Trophoblast cell (in vitro differentiated cells and primary cell): ENCODE data around the gene DNMT1.

Source experiments
- DNase-seq, 2 donors: peaks; one replicate each; pipeline ENCODE4 v3.0.0-alpha.2; 2016
- H2AFZ ChIP-seq: 2 replicates; pipeline ENCODE4 v1.6.1; 2013; ENCODE audit warnings: low read length, moderate library complexity, mild to moderate bottlenecking; ENCODE audit not compliant: insufficient read depth, poor library complexity
- H2AK5ac ChIP-seq: 2 replicates; pipeline ENCODE4 v1.6.1; 2013; ENCODE audit warnings: mild to moderate bottlenecking, low read length
- H2BK120ac ChIP-seq: 2 replicates; pipeline ENCODE4 v1.6.1; 2013; ENCODE audit warnings: low read length, mild to moderate bottlenecking, moderate library complexity; ENCODE audit not compliant: insufficient read depth, poor library complexity
- H2BK12ac ChIP-seq: 2 replicates; pipeline ENCODE4 v1.6.1; 2013; ENCODE audit warnings: mild to moderate bottlenecking, low read length, moderate library complexity
- H2BK5ac ChIP-seq: 2 replicates; pipeline ENCODE4 v1.6.1; 2013; ENCODE audit warnings: low read length, low read depth, moderate library complexity, mild to moderate bottlenecking; ENCODE audit not compliant: poor library complexity
- H3K14ac ChIP-seq: 2 replicates; pipeline ENCODE4 v1.6.1; 2013; ENCODE audit warnings: mild to moderate bottlenecking, low read length
- H3K18ac ChIP-seq: 2 replicates; pipeline ENCODE4 v1.6.1; 2013; ENCODE audit warnings: mild to moderate bottlenecking, low read length
- H3K23ac ChIP-seq: 2 replicates; pipeline ENCODE4 v1.6.1; 2013; ENCODE audit warnings: low read length
- H3K27ac ChIP-seq: 2 replicates; pipeline ENCODE4 v1.5.1; 2013; ENCODE audit warnings: low read depth, mild to moderate bottlenecking, inconsistent platforms, low read length, moderate library complexity
- H3K27me3 ChIP-seq: 2 replicates; pipeline ENCODE4 v1.6.1; 2013; ENCODE audit warnings: inconsistent platforms, mild to moderate bottlenecking, low read length, moderate library complexity; ENCODE audit not compliant: insufficient read depth
- H3K36me3 ChIP-seq, 2 experiments: 1 replicate in 1 of 2; 2 replicates in 1 of 2; pipeline ENCODE4 v1.6.1; 2013; ENCODE audit warnings: low read length in 2 of 2, mild to moderate bottlenecking in 2 of 2, moderate library complexity in 1 of 2; ENCODE audit not compliant: insufficient read depth in 2 of 2, control insufficient read depth in 1 of 2
- H3K4ac ChIP-seq: 2 replicates; pipeline ENCODE4 v1.6.1; 2013; ENCODE audit warnings: low read depth, mild to moderate bottlenecking, low read length, moderate library complexity
- H3K4me1 ChIP-seq, 2 experiments: 1 replicate in 1 of 2; 2 replicates in 1 of 2; pipeline ENCODE4 v1.6.1; 2013; ENCODE audit warnings: low read length in 2 of 2, mild to moderate bottlenecking in 2 of 2, moderate library complexity in 1 of 2; ENCODE audit not compliant: insufficient read depth in 2 of 2, control insufficient read depth in 1 of 2
- H3K4me2 ChIP-seq: 2 replicates; pipeline ENCODE4 v1.6.1; 2013; ENCODE audit warnings: inconsistent platforms, mild to moderate bottlenecking, low read length, moderate library complexity
- H3K4me3 ChIP-seq: 2 replicates; pipeline ENCODE4 v1.5.1; 2013; ENCODE audit warnings: mild to moderate bottlenecking, low read depth, low read length, inconsistent platforms
- H3K79me1 ChIP-seq: one replicate; pipeline ENCODE4 v1.6.1; 2013; ENCODE audit warnings: low read length
- H3K79me2 ChIP-seq: 2 replicates; pipeline ENCODE4 v1.6.1; 2013; ENCODE audit warnings: low read length, mild to moderate bottlenecking; ENCODE audit not compliant: control insufficient read depth, insufficient read depth, poor library complexity
- H3K9ac ChIP-seq: 2 replicates; pipeline ENCODE4 v1.6.1; 2013; ENCODE audit warnings: mild to moderate bottlenecking, low read length
- H3K9me3 ChIP-seq: 2 replicates; pipeline ENCODE4 v1.6.1; 2013; ENCODE audit warnings: low read depth, mild to moderate bottlenecking, control low read depth, inconsistent platforms, low read length; ENCODE audit not compliant: insufficient read depth
- H4K12ac ChIP-seq: 2 replicates; pipeline ENCODE4 v1.6.1; 2013; ENCODE audit warnings: low read depth, mild to moderate bottlenecking, low read length, moderate library complexity
- H4K8ac ChIP-seq: 2 replicates; pipeline ENCODE4 v1.6.1; 2013; ENCODE audit warnings: low read depth, mild to moderate bottlenecking, low read length, moderate library complexity
- H4K91ac ChIP-seq: one replicate; pipeline ENCODE4 v1.6.1; 2013; ENCODE audit warnings: low read depth, mild to moderate bottlenecking, low read length, moderate library complexity
- WGBS: extraction: QIAGEN DNeasy Blood & Tissue Kit; methylation state at CpG from one replicate; pipeline ENCODE4 v1.1.7; 2013; ENCODE audit warnings: missing lambda C conversion rate; ENCODE audit not compliant: insufficient read length, insufficient coverage; ENCODE audit errors: extremely low coverage; 5-methylcytosine and 5-hydroxymethylcytosine counted together

DNMT1 gene

DNA sequence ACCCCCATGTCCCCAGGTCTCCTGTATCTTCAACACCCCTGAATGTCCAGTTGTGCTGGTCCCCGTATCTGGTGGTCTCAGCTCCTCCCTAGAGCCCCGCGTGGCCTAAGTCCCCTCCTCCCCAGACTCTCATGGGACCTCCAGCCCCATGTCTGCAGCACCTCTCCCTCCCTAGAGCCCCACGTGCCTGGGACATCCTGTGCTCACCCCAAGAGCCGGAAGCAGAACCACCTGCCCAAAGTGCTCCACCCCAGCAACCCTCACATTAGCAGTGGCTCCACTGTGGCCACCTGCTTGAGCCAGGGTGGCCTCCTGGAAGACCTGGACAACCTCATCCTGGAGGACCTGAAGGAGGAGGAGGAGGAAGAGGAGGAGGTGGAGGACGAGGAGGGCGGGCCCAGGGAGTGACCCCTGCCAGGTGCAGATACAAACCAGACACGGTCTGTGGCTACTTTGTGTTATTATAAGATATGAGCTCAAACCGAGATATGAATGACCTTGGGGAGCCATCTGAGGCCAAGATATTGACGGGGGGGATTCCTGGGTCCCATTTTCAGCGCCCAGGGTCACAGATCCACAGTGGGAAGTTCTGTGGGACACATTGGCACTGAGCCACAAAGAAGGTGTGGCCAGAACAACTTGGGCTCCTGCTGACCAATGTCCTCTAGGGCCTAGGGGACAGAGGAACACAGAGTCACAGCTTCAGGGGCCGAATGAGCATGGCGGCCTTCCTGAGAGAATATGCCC lies 102.7 kb downstream of the DNMT1 start:
- Histone ChIP-seq H2BK12ac (no peak overlapping the region), H3K18ac (no peak overlapping the region), H3K9ac (no peak overlapping the region), H3K27ac (no peak overlapping the region), H3K4me3 (no peak overlapping the region), H3K36me3 (no peaks in the 10 kb centered on the region), H2AK5ac (no peak overlapping the region), H2BK5ac (no peak overlapping the region), H3K23ac (no peak overlapping the region), H3K9me3 (peaks cover 8% of the 10 kb centered on the region), H3K79me2 (peaks cover 2% of the 10 kb centered on the region), H3K4me1 (peaks cover 6% of the 10 kb centered on the region in 2 experiments), H4K8ac (no peak overlapping the region), H3K79me1 (peaks cover 4% of the 10 kb centered on the region), H2AFZ (no peak overlapping the region), H4K91ac (no peak overlapping the region), H3K27me3 (peaks cover 3% of the 10 kb centered on the region), H4K12ac (no peak overlapping the region), H2BK120ac (no peak overlapping the region), H3K14ac (no peak overlapping the region), H3K4me2 (no peak overlapping the region), H3K4ac (no peak overlapping the region)
- WGBS, result no CpG with 5 or more reads among the region's 13 CpGs
- no peak for DNase-seq

DNA sequence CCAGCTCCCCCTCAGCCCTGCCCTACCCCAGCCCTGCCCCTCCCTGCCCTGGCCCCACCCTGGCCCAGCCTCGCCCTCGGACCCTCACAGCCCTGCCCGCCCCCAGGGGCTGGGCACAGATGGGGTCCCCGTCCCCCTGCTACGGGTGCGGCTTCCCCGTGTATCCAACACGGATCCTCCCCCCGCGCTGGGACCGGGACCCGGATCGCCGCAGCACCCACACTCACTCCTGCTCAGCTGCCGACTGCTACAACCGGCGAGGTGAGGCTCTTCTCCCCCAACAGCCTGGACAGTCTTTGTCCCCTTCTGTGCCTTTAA lies 103.4 kb downstream of the DNMT1 start:
- no peak overlapping the region for H3K4me2 ChIP-seq
- no peak overlapping the region for H3K14ac ChIP-seq
- H3K36me3 ChIP-seq, result no peaks in the 10 kb centered on the region
- WGBS, result no CpG with 5 or more reads among the region's 17 CpGs
- peaks cover 4 to 5% of the 10 kb centered on the region in 2 experiments for H3K4me1 ChIP-seq
- H3K9me3 ChIP-seq, result peaks cover 8% of the 10 kb centered on the region
- H3K9ac ChIP-seq, result no peak overlapping the region
- no peak overlapping the region for H4K8ac ChIP-seq
- H4K91ac ChIP-seq, result no peak overlapping the region
- no peak overlapping the region for H2BK12ac ChIP-seq
- peaks cover 1% of the 10 kb centered on the region for H3K79me1 ChIP-seq
- H3K4me3 ChIP-seq, result no peak overlapping the region
- H3K27me3 ChIP-seq, result peaks cover 9% of the 10 kb centered on the region
- H2BK120ac ChIP-seq, result no peak overlapping the region
- no peak overlapping the region for H3K27ac ChIP-seq
- H3K79me2 ChIP-seq, result peaks cover 1% of the 10 kb centered on the region
- H3K23ac ChIP-seq, result no peak overlapping the region
- no peak overlapping the region for H2BK5ac ChIP-seq
- no peak overlapping the region for H3K18ac ChIP-seq
- no peak overlapping the region for H3K4ac ChIP-seq
- no peak overlapping the region for H2AK5ac ChIP-seq
- no peak for DNase-seq
- no peak overlapping the region for H4K12ac ChIP-seq
- no peak overlapping the region for H2AFZ ChIP-seq

DNA sequence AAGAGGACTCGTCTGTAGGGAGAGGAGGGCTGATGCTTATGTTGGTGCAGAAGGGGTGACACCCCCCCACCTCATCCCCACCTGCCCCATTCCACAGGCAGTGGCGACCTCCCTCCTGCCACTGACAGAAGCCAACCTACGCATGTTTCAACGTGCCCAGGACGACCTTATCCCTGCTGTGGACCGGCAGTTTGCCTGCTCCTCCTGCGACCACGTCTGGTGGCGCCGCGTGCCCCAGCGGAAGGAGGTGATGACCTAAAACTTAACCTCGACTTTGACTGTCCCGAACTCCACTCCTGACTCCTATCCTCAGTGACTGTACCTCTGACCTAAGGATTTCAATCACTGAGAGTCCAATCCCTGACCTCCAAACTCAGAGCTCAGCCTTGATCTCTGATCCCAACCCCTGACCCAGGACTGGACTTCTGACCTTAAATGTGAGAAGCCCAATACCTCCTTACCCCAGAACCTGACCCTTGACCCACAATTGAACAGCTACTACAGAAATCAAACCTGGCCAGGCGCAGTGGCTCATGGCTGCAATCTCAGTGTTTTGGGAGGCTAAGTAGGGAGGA lies 104.9 kb downstream of the DNMT1 start:
- peaks cover 3 to 4% of the 10 kb centered on the region in 2 experiments for H3K4me1 ChIP-seq
- H3K79me2 ChIP-seq, result no peaks in the 10 kb centered on the region
- no peak overlapping the region for H4K12ac ChIP-seq
- no peak overlapping the region for H3K4me2 ChIP-seq
- no peak overlapping the region for H2AK5ac ChIP-seq
- peaks cover 5% of the 10 kb centered on the region for H3K9me3 ChIP-seq
- H4K8ac ChIP-seq, result no peak overlapping the region
- no peak overlapping the region for H4K91ac ChIP-seq
- H2BK12ac ChIP-seq, result no peak overlapping the region
- H3K23ac ChIP-seq, result no peak overlapping the region
- H3K4me3 ChIP-seq, result peak overlapping the region; percentile 44
- no peak overlapping the region for H3K18ac ChIP-seq
- WGBS, result no CpG with 5 or more reads among the region's 15 CpGs
- no peak overlapping the region for H2BK120ac ChIP-seq
- no peak overlapping the region for H2AFZ ChIP-seq
- H3K9ac ChIP-seq, result no peak overlapping the region
- H3K27me3 ChIP-seq, result peaks cover 19% of the 10 kb centered on the region
- no peak overlapping the region for H2BK5ac ChIP-seq
- H3K79me1 ChIP-seq, result no peaks in the 10 kb centered on the region
- no peak overlapping the region for H3K4ac ChIP-seq
- no peak for DNase-seq
- H3K27ac ChIP-seq, result no peak overlapping the region
- H3K14ac ChIP-seq, result no peak overlapping the region
- no peaks in the 10 kb centered on the region for H3K36me3 ChIP-seq

DNA sequence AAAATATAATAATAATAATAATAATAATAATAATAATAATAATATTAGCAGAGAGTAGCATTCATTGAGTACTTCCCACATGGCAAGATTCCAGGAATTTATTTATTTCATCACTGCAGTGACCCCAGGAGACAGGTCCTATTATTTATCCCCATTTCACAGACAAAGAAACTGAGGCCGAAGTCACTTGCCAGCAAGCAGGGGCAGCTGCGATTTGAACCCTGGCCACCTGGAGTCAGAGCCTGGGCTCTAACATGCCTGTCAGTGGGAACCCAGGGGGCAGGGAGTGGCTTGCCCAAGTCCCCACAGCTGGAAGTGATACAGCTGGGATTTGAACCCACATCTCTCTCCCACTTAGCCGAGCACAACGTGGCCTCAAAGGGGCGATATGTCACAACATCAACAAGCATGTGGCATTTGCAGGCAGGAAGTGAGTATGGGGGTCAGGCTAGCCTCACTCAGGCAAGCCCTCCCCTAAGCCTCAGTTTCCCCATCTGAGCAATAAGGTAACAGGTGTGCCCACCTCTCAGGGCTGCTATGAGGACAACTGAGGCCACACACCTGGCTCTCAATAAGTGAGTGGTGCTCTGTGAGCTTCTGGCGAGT lies 105.7 kb downstream of the DNMT1 start:
- Histone ChIP-seq H4K91ac (no peak overlapping the region), H3K4me2 (no peak overlapping the region), H3K14ac (no peak overlapping the region), H2AFZ (no peak overlapping the region), H4K8ac (no peak overlapping the region), H3K9me3 (peaks cover 5% of the 10 kb centered on the region), H3K36me3 (no peaks in the 10 kb centered on the region), H2BK5ac (no peak overlapping the region), H3K27ac (no peak overlapping the region), H3K18ac (no peak overlapping the region), H3K79me2 (no peaks in the 10 kb centered on the region), H2BK12ac (no peak overlapping the region), H3K23ac (no peak overlapping the region), H3K4ac (no peak overlapping the region), H2AK5ac (no peak overlapping the region), H3K4me1 (peaks cover 3 to 4% of the 10 kb centered on the region in 2 experiments), H3K79me1 (no peaks in the 10 kb centered on the region), H3K9ac (no peak overlapping the region), H3K27me3 (peaks cover 19% of the 10 kb centered on the region), H4K12ac (no peak overlapping the region), H3K4me3 (no peak overlapping the region), H2BK120ac (no peak overlapping the region)
- no peak for DNase-seq
- no CpG with 5 or more reads among the region's 6 CpGs for WGBS
